ENCODE measurements around the gene KIAA1671. TPM values are rescaled to one million over a fixed set of nuclear protein-coding genes. Genes with fewer than 3 reads are reported as not detected.

The KIAA1671 gene
- total and polyA plus RNA-seq, 9 of the 15 experiments (the other 6 are each of a cell fraction or from before 2014, with no cell fraction given), result under 0.01 to 0.11 (median 0.02) TPM; not detected in 5

DNA sequence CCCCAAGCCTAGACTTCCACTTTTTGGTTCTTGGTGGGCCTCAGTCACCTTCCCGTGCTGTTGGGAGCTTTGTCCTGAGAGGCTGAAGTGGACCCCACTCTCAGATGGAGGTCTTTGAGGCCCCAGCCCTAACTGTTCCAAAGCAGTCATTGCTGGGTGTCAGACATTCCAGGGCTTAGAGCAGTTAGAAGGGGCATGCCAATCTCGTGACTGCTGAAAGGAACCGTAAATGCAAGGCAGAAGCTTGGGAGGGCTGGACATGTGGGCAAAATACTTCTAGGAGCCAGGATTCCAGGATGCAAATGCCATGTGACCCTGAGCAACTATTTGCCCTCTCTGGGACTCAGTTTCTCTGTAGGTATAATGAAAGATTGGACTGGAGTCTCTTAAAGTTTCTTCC is 128.3 kb downstream of the KIAA1671 start (continued):
- TF ChIP-seq ZFP30 (CRISPR knock-in tag; IDR thresholded peaks at IDR 0.05; ENCODE audit: borderline replicate concordance) (no peak), HOXB6 (CRISPR knock-in tag; IDR thresholded peaks at IDR 0.05; ENCODE audit: borderline replicate concordance) (no peak)
- TF ChIP-seq, protein P1, sequence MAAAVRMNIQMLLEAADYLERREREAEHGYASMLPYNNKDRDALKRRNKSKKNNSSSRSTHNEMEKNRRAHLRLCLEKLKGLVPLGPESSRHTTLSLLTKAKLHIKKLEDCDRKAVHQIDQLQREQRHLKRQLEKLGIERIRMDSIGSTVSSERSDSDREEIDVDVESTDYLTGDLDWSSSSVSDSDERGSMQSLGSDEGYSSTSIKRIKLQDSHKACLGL (CRISPR knock-in tag; IDR thresholded peaks at IDR 0.05; ENCODE audit: borderline replicate concordance, poor library complexity, severe bottlenecking), result no peak
- TF ChIP-seq, protein P2, sequence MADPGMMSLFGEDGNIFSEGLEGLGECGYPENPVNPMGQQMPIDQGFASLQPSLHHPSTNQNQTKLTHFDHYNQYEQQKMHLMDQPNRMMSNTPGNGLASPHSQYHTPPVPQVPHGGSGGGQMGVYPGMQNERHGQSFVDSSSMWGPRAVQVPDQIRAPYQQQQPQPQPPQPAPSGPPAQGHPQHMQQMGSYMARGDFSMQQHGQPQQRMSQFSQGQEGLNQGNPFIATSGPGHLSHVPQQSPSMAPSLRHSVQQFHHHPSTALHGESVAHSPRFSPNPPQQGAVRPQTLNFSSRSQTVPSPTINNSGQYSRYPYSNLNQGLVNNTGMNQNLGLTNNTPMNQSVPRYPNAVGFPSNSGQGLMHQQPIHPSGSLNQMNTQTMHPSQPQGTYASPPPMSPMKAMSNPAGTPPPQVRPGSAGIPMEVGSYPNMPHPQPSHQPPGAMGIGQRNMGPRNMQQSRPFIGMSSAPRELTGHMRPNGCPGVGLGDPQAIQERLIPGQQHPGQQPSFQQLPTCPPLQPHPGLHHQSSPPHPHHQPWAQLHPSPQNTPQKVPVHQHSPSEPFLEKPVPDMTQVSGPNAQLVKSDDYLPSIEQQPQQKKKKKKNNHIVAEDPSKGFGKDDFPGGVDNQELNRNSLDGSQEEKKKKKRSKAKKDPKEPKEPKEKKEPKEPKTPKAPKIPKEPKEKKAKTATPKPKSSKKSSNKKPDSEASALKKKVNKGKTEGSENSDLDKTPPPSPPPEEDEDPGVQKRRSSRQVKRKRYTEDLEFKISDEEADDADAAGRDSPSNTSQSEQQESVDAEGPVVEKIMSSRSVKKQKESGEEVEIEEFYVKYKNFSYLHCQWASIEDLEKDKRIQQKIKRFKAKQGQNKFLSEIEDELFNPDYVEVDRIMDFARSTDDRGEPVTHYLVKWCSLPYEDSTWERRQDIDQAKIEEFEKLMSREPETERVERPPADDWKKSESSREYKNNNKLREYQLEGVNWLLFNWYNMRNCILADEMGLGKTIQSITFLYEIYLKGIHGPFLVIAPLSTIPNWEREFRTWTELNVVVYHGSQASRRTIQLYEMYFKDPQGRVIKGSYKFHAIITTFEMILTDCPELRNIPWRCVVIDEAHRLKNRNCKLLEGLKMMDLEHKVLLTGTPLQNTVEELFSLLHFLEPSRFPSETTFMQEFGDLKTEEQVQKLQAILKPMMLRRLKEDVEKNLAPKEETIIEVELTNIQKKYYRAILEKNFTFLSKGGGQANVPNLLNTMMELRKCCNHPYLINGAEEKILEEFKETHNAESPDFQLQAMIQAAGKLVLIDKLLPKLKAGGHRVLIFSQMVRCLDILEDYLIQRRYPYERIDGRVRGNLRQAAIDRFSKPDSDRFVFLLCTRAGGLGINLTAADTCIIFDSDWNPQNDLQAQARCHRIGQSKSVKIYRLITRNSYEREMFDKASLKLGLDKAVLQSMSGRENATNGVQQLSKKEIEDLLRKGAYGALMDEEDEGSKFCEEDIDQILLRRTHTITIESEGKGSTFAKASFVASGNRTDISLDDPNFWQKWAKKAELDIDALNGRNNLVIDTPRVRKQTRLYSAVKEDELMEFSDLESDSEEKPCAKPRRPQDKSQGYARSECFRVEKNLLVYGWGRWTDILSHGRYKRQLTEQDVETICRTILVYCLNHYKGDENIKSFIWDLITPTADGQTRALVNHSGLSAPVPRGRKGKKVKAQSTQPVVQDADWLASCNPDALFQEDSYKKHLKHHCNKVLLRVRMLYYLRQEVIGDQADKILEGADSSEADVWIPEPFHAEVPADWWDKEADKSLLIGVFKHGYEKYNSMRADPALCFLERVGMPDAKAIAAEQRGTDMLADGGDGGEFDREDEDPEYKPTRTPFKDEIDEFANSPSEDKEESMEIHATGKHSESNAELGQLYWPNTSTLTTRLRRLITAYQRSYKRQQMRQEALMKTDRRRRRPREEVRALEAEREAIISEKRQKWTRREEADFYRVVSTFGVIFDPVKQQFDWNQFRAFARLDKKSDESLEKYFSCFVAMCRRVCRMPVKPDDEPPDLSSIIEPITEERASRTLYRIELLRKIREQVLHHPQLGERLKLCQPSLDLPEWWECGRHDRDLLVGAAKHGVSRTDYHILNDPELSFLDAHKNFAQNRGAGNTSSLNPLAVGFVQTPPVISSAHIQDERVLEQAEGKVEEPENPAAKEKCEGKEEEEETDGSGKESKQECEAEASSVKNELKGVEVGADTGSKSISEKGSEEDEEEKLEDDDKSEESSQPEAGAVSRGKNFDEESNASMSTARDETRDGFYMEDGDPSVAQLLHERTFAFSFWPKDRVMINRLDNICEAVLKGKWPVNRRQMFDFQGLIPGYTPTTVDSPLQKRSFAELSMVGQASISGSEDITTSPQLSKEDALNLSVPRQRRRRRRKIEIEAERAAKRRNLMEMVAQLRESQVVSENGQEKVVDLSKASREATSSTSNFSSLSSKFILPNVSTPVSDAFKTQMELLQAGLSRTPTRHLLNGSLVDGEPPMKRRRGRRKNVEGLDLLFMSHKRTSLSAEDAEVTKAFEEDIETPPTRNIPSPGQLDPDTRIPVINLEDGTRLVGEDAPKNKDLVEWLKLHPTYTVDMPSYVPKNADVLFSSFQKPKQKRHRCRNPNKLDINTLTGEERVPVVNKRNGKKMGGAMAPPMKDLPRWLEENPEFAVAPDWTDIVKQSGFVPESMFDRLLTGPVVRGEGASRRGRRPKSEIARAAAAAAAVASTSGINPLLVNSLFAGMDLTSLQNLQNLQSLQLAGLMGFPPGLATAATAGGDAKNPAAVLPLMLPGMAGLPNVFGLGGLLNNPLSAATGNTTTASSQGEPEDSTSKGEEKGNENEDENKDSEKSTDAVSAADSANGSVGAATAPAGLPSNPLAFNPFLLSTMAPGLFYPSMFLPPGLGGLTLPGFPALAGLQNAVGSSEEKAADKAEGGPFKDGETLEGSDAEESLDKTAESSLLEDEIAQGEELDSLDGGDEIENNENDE (IDR thresholded peaks at IDR 0.05; ENCODE audit: low read depth, low read length), result no peak
